Measurements from ENCODE around the gene FBRS.

FBRS gene

GRCh38 chr16:30656974-30657865 lies 1.0 kb upstream of the FBRS start:
- Histone ChIP-seq H3K36me3 (ENCODE audit: control insufficient read depth, insufficient read depth, low read length) (peaks cover 61% of the 10 kb centered on the region), H3K9me3 (ENCODE audit: control insufficient read depth, low read length) (no peaks in the 10 kb centered on the region), H3K4me1 (ENCODE audit: control insufficient read depth, insufficient read depth, low read length, poor library complexity, severe bottlenecking) (peaks cover 15% of the 10 kb centered on the region), H3K4me3 (ENCODE audit: extremely low read depth, insufficient read depth, low read length, poor library complexity, severe bottlenecking) (peak overlapping the region; percentile 46), H3K27ac (ENCODE audit: low read depth, low read length, severe bottlenecking) (peak overlapping the region; percentile 82)
- WGBS, 2 experiments (ENCODE audit: insufficient coverage in 2 of 2): 43 to 53% methylated on average over 27 to 29 of the region's 32 CpGs

DNA sequence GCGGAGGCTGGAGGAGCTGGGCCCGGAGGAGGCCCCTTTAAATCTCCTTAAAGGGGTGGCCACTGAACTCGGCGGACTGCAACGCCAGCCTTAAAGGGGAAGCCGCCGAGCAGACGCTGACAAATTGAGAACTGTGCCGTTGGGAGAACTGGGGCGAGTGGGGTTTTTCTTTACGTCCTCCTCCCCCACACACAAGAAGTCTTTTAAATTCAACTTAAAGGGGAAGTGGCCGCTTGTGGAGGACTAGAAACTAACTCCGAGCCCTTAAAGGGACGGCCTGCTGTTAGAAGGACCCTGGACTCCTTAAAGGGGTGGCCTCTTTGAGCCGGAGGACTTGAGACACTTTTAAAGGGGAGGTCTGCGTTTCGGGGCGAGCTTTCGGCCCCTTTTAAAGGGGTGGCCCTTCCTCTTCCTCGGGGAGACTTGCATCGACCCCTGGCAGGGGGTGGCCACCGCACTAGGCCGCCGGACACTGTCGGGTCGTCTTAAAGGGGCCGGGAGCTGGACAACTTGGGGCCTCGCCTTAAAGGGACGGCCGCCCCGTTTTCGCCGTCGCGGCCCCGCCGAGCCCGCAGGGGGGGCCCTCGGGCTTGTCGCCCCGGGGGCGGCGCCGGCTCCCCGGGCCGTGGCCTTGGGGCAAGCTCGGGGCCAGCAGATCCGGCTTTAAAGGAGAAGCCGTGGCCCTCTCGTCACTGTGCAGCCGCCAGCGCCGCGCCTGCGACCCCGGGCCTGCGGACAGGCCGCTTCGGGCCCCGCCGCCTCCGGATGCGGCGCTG lies 688 bp downstream of the FBRS start:
- Histone ChIP-seq H3K27ac (ENCODE audit: low read depth, low read length, severe bottlenecking) (peak overlapping the region; percentile 96), H3K4me3 (ENCODE audit: extremely low read depth, insufficient read depth, low read length, poor library complexity, severe bottlenecking) (peak overlapping the region; percentile 90), H3K36me3 (ENCODE audit: control insufficient read depth, insufficient read depth, low read length) (peaks cover 65% of the 10 kb centered on the region), H3K4me1 (ENCODE audit: control insufficient read depth, insufficient read depth, low read length, poor library complexity, severe bottlenecking) (peaks cover 18% of the 10 kb centered on the region), H3K9me3 (ENCODE audit: control insufficient read depth, low read length) (no peaks in the 10 kb centered on the region)
- WGBS, 2 experiments (ENCODE audit: insufficient coverage in 2 of 2): 0 to 1% methylated on average over 37 to 52 of the region's 64 CpGs

- H3K4me3 ChIP-seq (ENCODE audit: extremely low read depth, insufficient read depth, low read length, poor library complexity, severe bottlenecking): peak overlapping the region; percentile 90
- peaks cover 62% of the 10 kb centered on the region for H3K36me3 ChIP-seq (ENCODE audit: control insufficient read depth, insufficient read depth, low read length)
- 11 to 30% methylated on average over 22 to 47 of the region's 84 CpGs for WGBS, 2 experiments (ENCODE audit: insufficient coverage in 2 of 2)
- peaks cover 18% of the 10 kb centered on the region for H3K4me1 ChIP-seq (ENCODE audit: control insufficient read depth, insufficient read depth, low read length, poor library complexity, severe bottlenecking)
- no peaks in the 10 kb centered on the region for H3K9me3 ChIP-seq (ENCODE audit: control insufficient read depth, low read length)
- H3K27ac ChIP-seq (ENCODE audit: low read depth, low read length, severe bottlenecking): peak overlapping the region; percentile 96
Observed at GRCh38 chr16:30659507-30660423, 1.5 kb downstream of the FBRS start.

GRCh38 chr16:30660424-30661261 lies 2.4 kb downstream of the FBRS start:
- Histone ChIP-seq H3K36me3 (ENCODE audit: control insufficient read depth, insufficient read depth, low read length) (peaks cover 62% of the 10 kb centered on the region), H3K4me1 (ENCODE audit: control insufficient read depth, insufficient read depth, low read length, poor library complexity, severe bottlenecking) (peaks cover 18% of the 10 kb centered on the region), H3K27ac (ENCODE audit: low read depth, low read length, severe bottlenecking) (no peak overlapping the region), H3K4me3 (ENCODE audit: extremely low read depth, insufficient read depth, low read length, poor library complexity, severe bottlenecking) (peak overlapping the region; percentile 90), H3K9me3 (ENCODE audit: control insufficient read depth, low read length) (no peaks in the 10 kb centered on the region)
- 87 to 88% methylated on average over 20 of the region's 21 CpGs for WGBS, 2 experiments (ENCODE audit: insufficient coverage in 2 of 2)

GRCh38 chr16:30662449-30662848 lies 4.2 kb downstream of the FBRS start:
- WGBS, 2 experiments (ENCODE audit: insufficient coverage in 2 of 2): 96 to 97% methylated on average over 9 to 14 of the region's 17 CpGs
- Histone ChIP-seq H3K4me1 (ENCODE audit: control insufficient read depth, insufficient read depth, low read length, poor library complexity, severe bottlenecking) (peaks cover 18% of the 10 kb centered on the region), H3K36me3 (ENCODE audit: control insufficient read depth, insufficient read depth, low read length) (peaks cover 64% of the 10 kb centered on the region), H3K27ac (ENCODE audit: low read depth, low read length, severe bottlenecking) (no peak overlapping the region), H3K4me3 (ENCODE audit: extremely low read depth, insufficient read depth, low read length, poor library complexity, severe bottlenecking) (no peak overlapping the region), H3K9me3 (ENCODE audit: control insufficient read depth, low read length) (no peaks in the 10 kb centered on the region)

- Histone ChIP-seq H3K36me3 (ENCODE audit: control insufficient read depth, insufficient read depth, low read length) (peaks cover 70% of the 10 kb centered on the region), H3K9me3 (ENCODE audit: control insufficient read depth, low read length) (no peaks in the 10 kb centered on the region), H3K4me1 (ENCODE audit: control insufficient read depth, insufficient read depth, low read length, poor library complexity, severe bottlenecking) (peaks cover 18% of the 10 kb centered on the region), H3K27ac (ENCODE audit: low read depth, low read length, severe bottlenecking) (no peak overlapping the region), H3K4me3 (ENCODE audit: extremely low read depth, insufficient read depth, low read length, poor library complexity, severe bottlenecking) (no peak overlapping the region)
- WGBS, 2 experiments (ENCODE audit: insufficient coverage in 2 of 2): 92 to 95% methylated on average over 7 to 8 of the region's 8 CpGs
Observed at GRCh38 chr16:30663038-30663437, 4.8 kb downstream of the FBRS start.

DNA sequence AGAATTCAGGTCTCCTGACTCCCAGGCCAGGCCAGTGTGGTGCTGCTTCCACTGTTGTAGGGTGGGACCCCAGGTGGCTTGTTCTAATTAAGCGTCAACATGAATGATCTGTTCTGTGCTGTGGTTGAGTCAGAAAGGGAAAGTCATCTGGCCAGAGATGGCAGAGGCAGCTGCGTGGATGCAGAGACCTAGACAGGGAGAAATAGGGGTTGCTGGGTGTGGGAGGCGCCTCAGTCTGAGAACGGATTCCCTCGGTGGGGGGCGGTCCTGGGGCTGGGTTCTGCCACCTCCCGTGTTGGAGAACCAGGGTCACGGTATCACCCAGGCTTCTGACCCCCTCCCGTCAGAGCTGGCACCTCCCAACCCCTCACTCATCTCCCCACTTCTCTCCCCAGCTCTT lies 5.6 kb downstream of the FBRS start:
- 97 to 99% methylated on average over 9 of the region's 9 CpGs for WGBS, 2 experiments (ENCODE audit: insufficient coverage in 2 of 2)
- Histone ChIP-seq H3K36me3 (ENCODE audit: control insufficient read depth, insufficient read depth, low read length) (peaks cover 75% of the 10 kb centered on the region), H3K4me1 (ENCODE audit: control insufficient read depth, insufficient read depth, low read length, poor library complexity, severe bottlenecking) (peaks cover 18% of the 10 kb centered on the region), H3K9me3 (ENCODE audit: control insufficient read depth, low read length) (no peaks in the 10 kb centered on the region), H3K27ac (ENCODE audit: low read depth, low read length, severe bottlenecking) (no peak overlapping the region), H3K4me3 (ENCODE audit: extremely low read depth, insufficient read depth, low read length, poor library complexity, severe bottlenecking) (no peak overlapping the region)

- Histone ChIP-seq H3K4me1 (ENCODE audit: control insufficient read depth, insufficient read depth, low read length, poor library complexity, severe bottlenecking) (peaks cover 18% of the 10 kb centered on the region), H3K9me3 (ENCODE audit: control insufficient read depth, low read length) (no peaks in the 10 kb centered on the region), H3K4me3 (ENCODE audit: extremely low read depth, insufficient read depth, low read length, poor library complexity, severe bottlenecking) (no peak overlapping the region), H3K27ac (ENCODE audit: low read depth, low read length, severe bottlenecking) (no peak overlapping the region), H3K36me3 (ENCODE audit: control insufficient read depth, insufficient read depth, low read length) (peaks cover 83% of the 10 kb centered on the region)
- 97% methylated on average over 10 of the region's 15 CpGs; no CpG with 5 or more reads in 1 of the 2 experiments for WGBS, 2 experiments (ENCODE audit: insufficient coverage in 2 of 2)
Observed at GRCh38 chr16:30664616-30665109, 6.4 kb downstream of the FBRS start.

GRCh38 chr16:30665155-30665829 lies 7.1 kb downstream of the FBRS start:
- Histone ChIP-seq H3K27ac (ENCODE audit: low read depth, low read length, severe bottlenecking) (peak overlapping the region; percentile 29), H3K9me3 (ENCODE audit: control insufficient read depth, low read length) (no peaks in the 10 kb centered on the region), H3K4me3 (ENCODE audit: extremely low read depth, insufficient read depth, low read length, poor library complexity, severe bottlenecking) (no peak overlapping the region), H3K4me1 (ENCODE audit: control insufficient read depth, insufficient read depth, low read length, poor library complexity, severe bottlenecking) (peaks cover 13% of the 10 kb centered on the region), H3K36me3 (ENCODE audit: control insufficient read depth, insufficient read depth, low read length) (peaks cover 88% of the 10 kb centered on the region)
- 94 to 97% methylated on average over 16 to 21 of the region's 22 CpGs for WGBS, 2 experiments (ENCODE audit: insufficient coverage in 2 of 2)
